Cardiac fibroblast (primary cell): ENCODE data around the gene STAC2.

ENCODE experiments used
- DNase-seq, 2 donors: peaks; one replicate each; pipeline versions ENCODE4 v3.0.0 to v3.0.0-alpha.2; 2010; ENCODE audit warnings: low read depth in 2 of 2
- H3K4me3 ChIP-seq, 2 donors: replicated peaks in 1 of 2; 1 replicate in 1 of 2; 2 replicates in 1 of 2; pipeline ENCODE4 v1.5.1; 2011; ENCODE audit warnings: low read depth in 2 of 2, low read length in 2 of 2, mild to moderate bottlenecking in 2 of 2, moderate library complexity in 1 of 2
- CTCF ChIP-seq: IDR thresholded peaks from one replicate; pipeline ENCODE4 v1.5.1; 2011; ENCODE audit warnings: low read depth, mild to moderate bottlenecking, low read length, inconsistent platforms

Gene STAC2

GRCh38 chr17:39239640-39240314, 14.0 kb upstream of the STAC2 start:
- peak; percentile 66 for TF ChIP-seq CTCF
- H3K4me3 ChIP-seq = no peak overlapping the region
- DNase-seq = no peak

- no peak overlapping the region for H3K4me3 ChIP-seq
- DNase-seq = peak; percentile 30 to 39
- TF ChIP-seq CTCF = no peak
Observed at GRCh38 chr17:39238311-39238972, 12.7 kb upstream of the STAC2 start.

- TF ChIP-seq CTCF = no peak
- no peak for DNase-seq
- H3K4me3 ChIP-seq = no peak overlapping the region
Observed at GRCh38 chr17:39237586-39237985, 11.8 kb upstream of the STAC2 start.

GRCh38 chr17:39236981-39237441, 11.3 kb upstream of the STAC2 start:
- H3K4me3 ChIP-seq = no peak overlapping the region
- no peak for DNase-seq
- no peak for TF ChIP-seq CTCF

- DNase-seq = no peak
- no peak for TF ChIP-seq CTCF
- no peak overlapping the region for H3K4me3 ChIP-seq
Observed at GRCh38 chr17:39236450-39236927, 10.7 kb upstream of the STAC2 start.

GRCh38 chr17:39235555-39236449, 10.1 kb upstream of the STAC2 start:
- no peak overlapping the region for H3K4me3 ChIP-seq
- TF ChIP-seq CTCF = peak; percentile 79
- peak; percentile 64 to 70 for DNase-seq
